GM12891 (cell line): Measurements from ENCODE around the gene BTLA.

Experiments
- POLR2AphosphoS5 ChIP-seq: IDR thresholded peaks from 2 replicates; pipeline ENCODE4 v1.6.1; 2011; ENCODE audit warnings: low read depth, low read length, control low read depth
- TAF1 ChIP-seq: IDR thresholded peaks from 2 replicates; pipeline ENCODE4 v1.6.1; 2011; ENCODE audit warnings: low read depth, low read length, control low read depth

DNA sequence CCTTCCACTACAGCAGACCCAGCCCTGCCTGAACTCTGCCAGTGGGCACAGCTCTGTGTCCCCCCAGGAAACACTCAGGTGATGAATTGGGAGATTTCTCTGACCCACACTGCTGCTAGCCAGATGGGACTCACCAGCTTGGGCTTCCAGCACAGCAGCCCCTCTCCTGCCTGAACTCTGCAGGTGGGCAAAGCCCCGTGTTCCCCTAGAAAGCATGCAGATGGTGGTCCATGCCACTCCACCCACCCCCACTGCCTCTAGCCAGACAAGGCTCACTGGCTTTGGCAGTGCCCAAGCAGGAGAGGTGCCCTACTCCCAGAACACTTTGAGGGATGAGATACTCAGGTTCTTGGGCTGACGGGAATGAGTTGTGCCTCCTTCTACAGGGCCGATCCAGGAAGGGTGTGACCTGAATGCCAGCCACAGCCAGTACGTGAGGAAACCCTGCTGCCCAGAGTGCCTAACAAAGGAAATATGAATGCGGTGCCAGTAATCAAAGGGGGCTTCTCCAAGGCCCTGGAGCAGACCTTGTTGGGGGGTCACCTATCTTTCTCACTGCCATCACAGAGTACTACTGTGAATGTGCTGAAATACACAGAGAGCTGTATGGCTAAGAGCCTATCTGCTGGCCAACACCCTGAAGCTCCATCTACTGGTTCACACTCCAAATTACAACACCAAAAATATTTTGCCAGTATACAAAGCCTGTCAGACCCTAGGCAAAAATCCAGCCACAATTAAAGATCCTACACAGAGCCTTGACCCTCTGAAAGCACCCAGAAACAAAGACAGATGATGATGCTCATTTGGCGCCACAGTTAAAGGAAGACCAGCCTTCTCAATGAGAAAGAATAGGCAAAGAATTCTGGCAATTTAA, 61.9 kb downstream of the BTLA start:
- no peak for TF ChIP-seq POLR2AphosphoS5
- TF ChIP-seq TAF1 = no peak
